CD14-positive monocyte (primary cell): ENCODE data around the gene PRELID3B. TPM values are rescaled to one million over a fixed set of nuclear protein-coding genes. Genes with fewer than 3 reads are reported as not detected.

Experiments
- DNase-seq, 3 donors: peaks; one replicate each; pipeline ENCODE4 v3.0.0-alpha.2; 2011 to 2022
- H2AFZ ChIP-seq: 2 replicates; pipeline ENCODE4 v1.6.0; 2012; ENCODE audit warnings: mild to moderate bottlenecking, low read depth, low read length, inconsistent platforms; ENCODE audit not compliant: insufficient read depth, poor library complexity, severe bottlenecking
- H3K27ac ChIP-seq, 2 donors: 1 replicate in 1 of 2; 2 replicates in 1 of 2; pipeline ENCODE4 v1.5.1; 2012 to 2013; ENCODE audit warnings: low read length in 2 of 2, control low read depth in 1 of 2, inconsistent platforms in 1 of 2, low read depth in 1 of 2, mild to moderate bottlenecking in 1 of 2
- H3K27me3 ChIP-seq, 2 donors: one replicate each; pipeline versions ENCODE4 v1.6.0 to v1.6.1; 2011 to 2013; ENCODE audit warnings: low read length in 2 of 2; ENCODE audit not compliant: control insufficient read depth in 2 of 2, insufficient read depth in 2 of 2
- H3K36me3 ChIP-seq, 2 donors: replicated peaks in 1 of 2; 1 replicate in 1 of 2; 2 replicates in 1 of 2; pipeline versions ENCODE4 v1.5.1 to v1.6.1; 2012 to 2013; ENCODE audit warnings: low read length in 2 of 2, control low read depth in 1 of 2, inconsistent platforms in 1 of 2, mild to moderate bottlenecking in 1 of 2; ENCODE audit not compliant: insufficient read depth in 2 of 2, control insufficient read depth in 1 of 2
- H3K4me1 ChIP-seq, 2 donors: 1 replicate in 1 of 2; 2 replicates in 1 of 2; pipeline versions ENCODE4 v1.5.1 to v1.6.1; 2012 to 2013; ENCODE audit warnings: low read length in 2 of 2, control low read depth in 1 of 2, inconsistent platforms in 1 of 2, mild to moderate bottlenecking in 1 of 2, moderate library complexity in 1 of 2; ENCODE audit not compliant: insufficient read depth in 2 of 2, control insufficient read depth in 1 of 2
- H3K4me2 ChIP-seq: replicated peaks from 2 replicates; pipeline ENCODE3; 2012; ENCODE audit warnings: low read length, moderate library complexity, mild to moderate bottlenecking; ENCODE audit not compliant: poor library complexity, severe bottlenecking; ENCODE audit errors: extremely low read depth
- H3K4me3 ChIP-seq, 3 experiments: fragments of 200-600 bp in 1 of 3; sonication (generic) in 1 of 3; replicated peaks in 1 of 3; 1 replicate in 2 of 3; 2 replicates in 1 of 3; pipeline ENCODE4 v1.5.1; 2011 to 2013; ENCODE audit warnings: low read length in 3 of 3, mild to moderate bottlenecking in 3 of 3, control low read depth in 2 of 3, low read depth in 2 of 3, inconsistent platforms in 1 of 3, moderate library complexity in 1 of 3
- H3K79me2 ChIP-seq: 2 replicates; pipeline ENCODE4 v1.6.0; 2012; ENCODE audit warnings: mild to moderate bottlenecking, control low read depth, inconsistent platforms, low read length, moderate library complexity; ENCODE audit not compliant: insufficient read depth
- H3K9ac ChIP-seq: 2 replicates; pipeline ENCODE4 v1.6.0; 2017; ENCODE audit warnings: low read length, mild to moderate bottlenecking; ENCODE audit not compliant: insufficient read depth, poor library complexity, severe bottlenecking
- H3K9me3 ChIP-seq, 2 donors: replicated peaks in 1 of 2; 1 replicate in 1 of 2; 2 replicates in 1 of 2; pipeline versions ENCODE4 v1.5.1 to v1.6.1; 2012 to 2013; ENCODE audit warnings: low read length in 2 of 2, control low read depth in 1 of 2; ENCODE audit not compliant: control insufficient read depth in 1 of 2, insufficient read depth in 1 of 2
- H4K20me1 ChIP-seq: 2 replicates; pipeline ENCODE4 v1.6.0; 2012; ENCODE audit warnings: mild to moderate bottlenecking, low read length, control low read depth, moderate library complexity; ENCODE audit not compliant: insufficient read depth
- H3K27ac Mint-ChIP-seq, 7 donors: one replicate each; pipeline ENCODE4 v1.8.0; 2020; ENCODE audit warnings: mild to moderate bottlenecking in 7 of 7, mixed read lengths in 7 of 7, moderate library complexity in 6 of 7, inconsistent platforms in 2 of 7
- H3K27me3 Mint-ChIP-seq, 3 donors: one replicate each; pipeline ENCODE4 v1.8.0; 2021 to 2022; ENCODE audit warnings: low read depth in 3 of 3, mild to moderate bottlenecking in 3 of 3, mixed read lengths in 3 of 3, moderate library complexity in 3 of 3, inconsistent platforms in 1 of 3
- H3K36me3 Mint-ChIP-seq, 2 donors: one replicate each; pipeline ENCODE4 v1.8.0; 2020; ENCODE audit warnings: mixed read lengths in 2 of 2, inconsistent platforms in 1 of 2, mild to moderate bottlenecking in 1 of 2
- H3K4me1 Mint-ChIP-seq: one replicate; pipeline ENCODE4 v1.8.0; 2020; ENCODE audit warnings: mild to moderate bottlenecking, mixed read lengths
- H3K4me3 Mint-ChIP-seq, 2 donors: one replicate each; pipeline ENCODE4 v1.8.0; 2020; ENCODE audit warnings: mild to moderate bottlenecking in 2 of 2, mixed read lengths in 2 of 2, moderate library complexity in 1 of 2
- H3K9me3 Mint-ChIP-seq, 7 donors: one replicate each; pipeline ENCODE4 v1.8.0; 2020 to 2022; ENCODE audit warnings: mixed read lengths in 7 of 7, mild to moderate bottlenecking in 6 of 7, moderate library complexity in 6 of 7, inconsistent platforms in 2 of 7
- whole genome bisulfite sequencing: methylation state at CpG from one replicate; pipeline ENCODE4 v1.1.5; 2013; ENCODE audit warnings: missing lambda C conversion rate; ENCODE audit not compliant: insufficient coverage; 5-methylcytosine and 5-hydroxymethylcytosine counted together
- intact Hi-C, 2 donors: fragments of 100-400 bp; cut with micrococcal nuclease; formaldehyde crosslinking; loops; one replicate each; pipeline versions ENCODE4 v1.15.0 to v1.15.1; 2023
- polyA plus RNA-seq, 3 donors: library from polyadenylated mRNA; depleted of rRNA in 1 of 3; unstranded in 2 of 3; stranded (reverse) in 1 of 3; fragments of 300-500 nt in 2 of 3; fragments of >200 nt in 1 of 3; fragmentation: Illumina TruSeq in 2 of 3; gene quantifications; 1 replicate in 2 of 3; 2 replicates in 1 of 3; pipeline ENCODE4 v1.2.3, GENCODE V29; 2012 to 2021
- TF ChIP-seq, protein P1 (sequence below): fragments of 200-600 bp; IDR thresholded peaks from one replicate; pipeline ENCODE4 v1.8.0; 2022; ENCODE audit warnings: antibody characterized with exemption, mild to moderate bottlenecking

The PRELID3B gene
- polyA plus RNA-seq, 3 donors = 16.9 to 21.0 (median 20.1) TPM

DNA sequence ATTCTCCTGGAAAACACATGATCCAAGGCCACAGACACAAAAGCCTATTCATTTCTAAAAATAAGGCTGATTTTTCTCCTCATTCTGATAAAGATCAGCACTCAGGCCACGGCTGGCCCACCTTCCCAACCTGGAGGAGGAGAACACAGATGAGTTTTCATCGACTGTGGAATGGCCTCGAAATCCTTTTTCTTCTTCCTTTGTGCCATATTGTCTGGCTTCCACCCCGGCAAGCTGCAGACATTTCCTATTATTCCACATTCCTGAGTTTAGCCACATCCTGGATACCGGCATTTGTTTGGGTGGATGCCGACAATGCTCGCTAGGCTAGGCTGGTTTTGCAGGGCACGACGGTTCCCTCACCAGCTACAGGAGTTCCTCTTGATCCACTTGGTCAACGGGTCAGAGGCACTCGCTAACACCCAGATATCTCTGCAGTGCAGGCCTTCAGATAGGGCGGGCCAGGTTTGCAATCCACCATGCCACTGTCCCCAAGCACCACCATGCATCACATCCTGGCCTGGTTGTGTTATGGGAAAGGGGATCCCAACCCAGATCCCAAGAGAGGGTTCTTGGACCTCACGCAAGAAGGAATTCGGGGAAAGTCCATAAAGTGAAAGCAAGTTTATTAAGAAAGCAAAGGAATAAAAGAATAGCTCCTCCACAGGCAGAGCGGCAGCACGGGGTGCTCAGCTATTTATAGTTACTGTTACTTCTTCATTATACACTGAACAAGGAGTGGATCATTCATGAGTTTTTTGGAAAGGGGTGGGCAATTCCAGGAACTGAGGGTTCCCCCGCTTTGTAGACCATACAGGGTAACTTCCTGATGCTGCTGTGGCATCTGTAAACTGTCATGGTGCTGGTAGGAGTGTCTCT is 31.4 kb downstream of the PRELID3B start:
- peaks cover 6% of the 10 kb centered on the region for H4K20me1 ChIP-seq
- H3K36me3 ChIP-seq = no peaks in the 10 kb centered on the region
- H3K9me3 Mint-ChIP-seq = no peaks in the 10 kb centered on the region
- H3K9me3 ChIP-seq = no peaks in the 10 kb centered on the region
- no peaks in the 10 kb centered on the region for H3K27me3 ChIP-seq
- H3K79me2 ChIP-seq = peaks cover 13% of the 10 kb centered on the region
- peaks cover 27% of the 10 kb centered on the region for H3K4me1 Mint-ChIP-seq
- no peak overlapping the region for H3K9ac ChIP-seq
- H3K4me1 ChIP-seq = peaks cover 28 to 31% of the 10 kb centered on the region in 2 donors
- no peak overlapping the region for H3K4me3 ChIP-seq
- 82% methylated on average over 12 of the region's 17 CpGs for WGBS
- intact Hi-C loops = no loop called here
- H3K27ac ChIP-seq = no peak overlapping the region
- no peak for DNase-seq
- H3K27me3 Mint-ChIP-seq = peaks cover 8 to 21% (median 11%) of the 10 kb centered on the region in 3 donors
- peak overlapping the region in 2 of 7 donors; percentile 32 to 86 for H3K27ac Mint-ChIP-seq
- peaks cover 18 to 22% of the 10 kb centered on the region in 2 donors for H3K36me3 Mint-ChIP-seq
- TF ChIP-seq, protein P1, sequence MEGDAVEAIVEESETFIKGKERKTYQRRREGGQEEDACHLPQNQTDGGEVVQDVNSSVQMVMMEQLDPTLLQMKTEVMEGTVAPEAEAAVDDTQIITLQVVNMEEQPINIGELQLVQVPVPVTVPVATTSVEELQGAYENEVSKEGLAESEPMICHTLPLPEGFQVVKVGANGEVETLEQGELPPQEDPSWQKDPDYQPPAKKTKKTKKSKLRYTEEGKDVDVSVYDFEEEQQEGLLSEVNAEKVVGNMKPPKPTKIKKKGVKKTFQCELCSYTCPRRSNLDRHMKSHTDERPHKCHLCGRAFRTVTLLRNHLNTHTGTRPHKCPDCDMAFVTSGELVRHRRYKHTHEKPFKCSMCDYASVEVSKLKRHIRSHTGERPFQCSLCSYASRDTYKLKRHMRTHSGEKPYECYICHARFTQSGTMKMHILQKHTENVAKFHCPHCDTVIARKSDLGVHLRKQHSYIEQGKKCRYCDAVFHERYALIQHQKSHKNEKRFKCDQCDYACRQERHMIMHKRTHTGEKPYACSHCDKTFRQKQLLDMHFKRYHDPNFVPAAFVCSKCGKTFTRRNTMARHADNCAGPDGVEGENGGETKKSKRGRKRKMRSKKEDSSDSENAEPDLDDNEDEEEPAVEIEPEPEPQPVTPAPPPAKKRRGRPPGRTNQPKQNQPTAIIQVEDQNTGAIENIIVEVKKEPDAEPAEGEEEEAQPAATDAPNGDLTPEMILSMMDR = no peak
- H3K4me2 ChIP-seq = peak overlapping the region; percentile 10
- peak overlapping the region in 1 of 2 donors; percentile 39 for H3K4me3 Mint-ChIP-seq
- H2AFZ ChIP-seq = no peak overlapping the region

DNA sequence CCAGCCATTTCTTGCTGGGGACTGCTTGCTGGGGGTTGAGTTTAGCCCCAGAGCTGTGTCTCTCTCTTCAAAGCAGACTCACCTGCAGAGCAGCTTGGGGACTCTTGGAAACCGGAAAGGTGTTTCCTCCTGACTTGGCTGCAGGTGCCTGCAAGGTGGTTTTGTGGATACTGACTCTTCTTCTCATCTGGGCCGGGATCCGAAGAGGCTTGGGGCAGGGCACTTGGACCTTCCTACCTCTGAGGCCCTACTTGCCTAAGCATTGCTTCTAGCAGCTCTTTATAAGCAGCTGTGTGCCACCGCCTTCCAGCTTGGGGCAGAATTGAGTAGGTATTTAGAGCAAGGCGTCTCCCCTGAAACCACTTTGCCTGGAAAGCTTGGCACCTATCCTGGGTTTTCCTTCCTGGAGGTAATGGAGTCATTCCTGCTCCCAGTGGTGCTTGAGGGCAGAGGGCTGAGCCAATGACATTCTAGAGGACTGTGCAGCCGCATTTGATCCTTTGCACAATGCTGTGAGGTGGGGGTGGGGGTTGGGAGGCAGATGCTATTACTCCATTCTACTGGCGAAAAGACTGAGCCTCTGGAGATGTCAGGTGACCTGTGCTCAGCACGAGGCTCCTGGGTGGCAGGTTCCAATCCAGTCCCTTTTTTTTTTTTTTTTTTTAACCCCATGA is 32.1 kb downstream of the PRELID3B start:
- 90% methylated on average over 3 of the region's 8 CpGs for WGBS
- H3K4me1 Mint-ChIP-seq = peaks cover 31% of the 10 kb centered on the region
- Histone ChIP-seq H3K9me3 (no peaks in the 10 kb centered on the region), H3K4me3 (no peak overlapping the region), H4K20me1 (peaks cover 10% of the 10 kb centered on the region), H3K27ac (peak overlapping the region in 1 of 2 donors; percentile 15), H3K4me1 (peaks cover 35 to 38% of the 10 kb centered on the region in 2 donors), H3K27me3 (no peaks in the 10 kb centered on the region), H2AFZ (no peak overlapping the region), H3K9ac (no peak overlapping the region), H3K79me2 (peaks cover 20% of the 10 kb centered on the region), H3K36me3 (no peaks in the 10 kb centered on the region), H3K4me2 (no peak overlapping the region)
- no peak overlapping the region for H3K4me3 Mint-ChIP-seq
- peaks cover 18 to 22% of the 10 kb centered on the region in 2 donors for H3K36me3 Mint-ChIP-seq
- no peak overlapping the region for H3K27ac Mint-ChIP-seq
- intact Hi-C loops = no loop called here
- TF ChIP-seq, protein P1 = no peak
- peaks cover 8 to 21% (median 11%) of the 10 kb centered on the region in 3 donors for H3K27me3 Mint-ChIP-seq
- no peak for DNase-seq
- H3K9me3 Mint-ChIP-seq = no peaks in the 10 kb centered on the region
